GM19395 (cell line): ENCODE results near the gene PCDHAC2.

Experiments used
- ATAC-seq: cut with Tn5 transposase; IDR thresholded peaks from one replicate; pipeline ENCODE4 v1.9.1; 2021; ENCODE audit warnings: mild to moderate bottlenecking, moderate library complexity; ENCODE audit not compliant: unreplicated experiment

PCDHAC2 gene

GRCh38 chr5:140988100-140988499 lies 21.8 kb downstream of the PCDHAC2 start:
- no peak for ATAC-seq

GRCh38 chr5:140988608-140989007 lies 22.3 kb downstream of the PCDHAC2 start:
- no peak for ATAC-seq

- no peak for ATAC-seq
These were observed 23.2 kb downstream of the PCDHAC2 start for GRCh38 chr5:140989254-140990020.

GRCh38 chr5:140992828-140993227 lies 26.6 kb downstream of the PCDHAC2 start:
- ATAC-seq = no peak

GRCh38 chr5:140996060-140996459 lies 29.8 kb downstream of the PCDHAC2 start:
- ATAC-seq = no peak

- no peak for ATAC-seq
These were observed 32.7 kb downstream of the PCDHAC2 start for GRCh38 chr5:140998921-140999410.

GRCh38 chr5:141001446-141001843 lies 35.2 kb downstream of the PCDHAC2 start:
- ATAC-seq = no peak

- ATAC-seq = no peak
These were observed 35.7 kb downstream of the PCDHAC2 start for GRCh38 chr5:141001844-141002604.

- ATAC-seq = no peak
These were observed 36.3 kb downstream of the PCDHAC2 start for GRCh38 chr5:141002605-141002965.

GRCh38 chr5:141003031-141003430 lies 36.8 kb downstream of the PCDHAC2 start:
- ATAC-seq = no peak

GRCh38 chr5:141003791-141004611 lies 37.7 kb downstream of the PCDHAC2 start:
- no peak for ATAC-seq

- ATAC-seq = no peak
These were observed 41.5 kb downstream of the PCDHAC2 start for GRCh38 chr5:141007791-141008190.

GRCh38 chr5:141010047-141010793 lies 43.9 kb downstream of the PCDHAC2 start:
- no peak for ATAC-seq

GRCh38 chr5:141017943-141018342 lies 51.7 kb downstream of the PCDHAC2 start:
- no peak for ATAC-seq
